GM23338 (cell line): Measurements from ENCODE around the gene C16orf86. TPM values are rescaled to one million over a fixed set of nuclear protein-coding genes. Genes with fewer than 3 reads are reported as not detected.

Experiments used
- ATAC-seq: fragments of 200-7000 bp; cut with Tn5 transposase; 3 replicates; pipeline ENCODE4 v1.9.1; 2020
- DNase-seq: peaks from one replicate; pipeline ENCODE4 v3.0.0-alpha.2; 2015; ENCODE audit warnings: low spot score
- H2AFZ ChIP-seq: fragments of 200-600 bp; sonication (generic); 2 replicates; pipeline ENCODE4 v1.8.0; 2016; ENCODE audit warnings: antibody characterized with exemption, mild to moderate bottlenecking, moderate library complexity
- H3F3A ChIP-seq: fragments of 200-600 bp; sonication (generic); replicated peaks from 2 replicates; pipeline ENCODE4 v1.8.0; 2017; ENCODE audit warnings: antibody characterized with exemption, mixed run types, low read depth
- H3K27ac ChIP-seq: fragments of 200-600 bp; sonication (generic); 2 replicates; pipeline ENCODE4 v1.6.1; 2016; ENCODE audit warnings: low read depth
- H3K27me3 ChIP-seq: fragments of 200-600 bp; sonication (generic); 2 replicates; pipeline ENCODE4 v1.8.0; 2016; ENCODE audit warnings: mild to moderate bottlenecking, mixed run types, moderate library complexity; ENCODE audit not compliant: insufficient read depth
- H3K36me3 ChIP-seq: fragments of 200-600 bp; sonication (generic); 2 replicates; pipeline ENCODE4 v1.8.0; 2016; ENCODE audit warnings: mild to moderate bottlenecking; ENCODE audit not compliant: insufficient read depth
- H3K4me1 ChIP-seq: fragments of 200-600 bp; sonication (generic); 2 replicates; pipeline ENCODE4 v1.8.0; 2016; ENCODE audit warnings: mild to moderate bottlenecking, moderate library complexity; ENCODE audit not compliant: insufficient read depth
- H3K4me2 ChIP-seq: fragments of 200-600 bp; sonication (generic); 2 replicates; pipeline ENCODE4 v1.7.1; 2017; ENCODE audit warnings: mixed run types
- H3K4me3 ChIP-seq: fragments of 200-600 bp; sonication (generic); 2 replicates; pipeline ENCODE4 v1.6.1; 2016; ENCODE audit warnings: mixed run types
- H3K79me2 ChIP-seq: fragments of 200-600 bp; sonication (generic); replicated peaks from 2 replicates; pipeline ENCODE4 v1.8.0; 2017; ENCODE audit warnings: mild to moderate bottlenecking; ENCODE audit not compliant: insufficient read depth
- H3K9me2 ChIP-seq: fragments of 200-600 bp; sonication (generic); 2 replicates; pipeline ENCODE4 v1.8.0; 2017; ENCODE audit not compliant: insufficient read depth
- H4K20me1 ChIP-seq: fragments of 200-600 bp; sonication (generic); replicated peaks from 2 replicates; pipeline ENCODE4 v1.8.0; 2017; ENCODE audit warnings: mild to moderate bottlenecking; ENCODE audit not compliant: insufficient read depth
- H3K27ac Mint-ChIP-seq: 2 replicates; pipeline ENCODE4 v1.8.0; 2020; ENCODE audit warnings: inconsistent platforms, mild to moderate bottlenecking, moderate library complexity, mixed read lengths
- H3K27me3 Mint-ChIP-seq: 3 replicates; pipeline ENCODE4 v1.8.0; 2022; ENCODE audit warnings: low read depth, mild to moderate bottlenecking, moderate library complexity, mixed read lengths, inconsistent platforms; ENCODE audit not compliant: insufficient read depth, poor library complexity
- H3K36me3 Mint-ChIP-seq: 3 replicates; pipeline ENCODE4 v1.8.0; 2021; ENCODE audit warnings: low read depth, mild to moderate bottlenecking, inconsistent platforms, moderate library complexity, mixed read lengths
- H3K4me1 Mint-ChIP-seq: 3 replicates; pipeline ENCODE4 v1.8.0; 2020; ENCODE audit warnings: mild to moderate bottlenecking, inconsistent platforms, mixed read lengths
- H3K4me3 Mint-ChIP-seq: 3 replicates; pipeline ENCODE4 v1.8.0; 2021; ENCODE audit warnings: moderate library complexity, mild to moderate bottlenecking, inconsistent platforms, mixed read lengths
- H3K9me3 Mint-ChIP-seq: 3 replicates; pipeline ENCODE4 v1.8.0; 2020; ENCODE audit warnings: moderate library complexity, mild to moderate bottlenecking, inconsistent platforms, mixed read lengths
- CREB1 ChIP-seq: fragments of 250-450 bp; sonication (Bioruptor Pico); IDR thresholded peaks from 2 replicates; pipeline ENCODE4 v1.5.0; 2020; ENCODE audit warnings: low read depth, mild to moderate bottlenecking, moderate library complexity
- CTCF ChIP-seq, 2 experiments: fragments of 200-600 bp in 1 of 2; sonication (generic) in 1 of 2; conservative IDR thresholded peaks; 2 replicates each; pipeline versions ENCODE4 v1.5.1 to v1.6.1; 2016 to 2017; ENCODE audit warnings: antibody characterized with exemption in 2 of 2, low read depth in 2 of 2, mild to moderate bottlenecking in 2 of 2, moderate library complexity in 1 of 2
- ETS1 ChIP-seq: IDR thresholded peaks from 2 replicates; pipeline ENCODE4 v1.6.1; 2016; ENCODE audit warnings: antibody characterized with exemption
- EZH2 ChIP-seq: fragments of 200-600 bp; sonication (generic); IDR thresholded peaks from one replicate; pipeline ENCODE4 v1.8.0; 2017; ENCODE audit warnings: antibody characterized with exemption, mild to moderate bottlenecking, low read depth; ENCODE audit not compliant: unreplicated experiment
- EZH2phosphoT487 ChIP-seq: fragments of 200-600 bp; sonication (generic); IDR thresholded peaks from one replicate; pipeline ENCODE4 v1.8.1; 2018; ENCODE audit warnings: antibody characterized with exemption; ENCODE audit not compliant: unreplicated experiment
- JUNB ChIP-seq: IDR thresholded peaks from one replicate; pipeline ENCODE4 v1.6.1; 2016; ENCODE audit warnings: antibody characterized with exemption; ENCODE audit not compliant: unreplicated experiment
- NANOG ChIP-seq: IDR thresholded peaks from 2 replicates; pipeline ENCODE4 v1.6.1; 2016; ENCODE audit warnings: antibody characterized with exemption, borderline replicate concordance
- POLR2AphosphoS5 ChIP-seq: IDR thresholded peaks from 2 replicates; pipeline ENCODE4 v1.6.1; 2016; ENCODE audit warnings: antibody characterized with exemption, low read depth
- STAT1 ChIP-seq: IDR thresholded peaks from one replicate; pipeline ENCODE4 v1.6.1; 2016; ENCODE audit warnings: antibody characterized with exemption; ENCODE audit not compliant: unreplicated experiment
- ZNF114 ChIP-seq: fragments of 250-450 bp; sonication (Bioruptor Pico); IDR thresholded peaks from 2 replicates; pipeline ENCODE4 v1.5.0; 2020; ENCODE audit warnings: mild to moderate bottlenecking, moderate library complexity
- ZNF331 ChIP-seq: fragments of 250-450 bp; sonication (Bioruptor Pico); IDR thresholded peaks from 2 replicates; pipeline ENCODE4 v1.5.0; 2020; ENCODE audit warnings: low read depth, mild to moderate bottlenecking, moderate library complexity
- ZNF462 ChIP-seq: fragments of 250-450 bp; sonication (Bioruptor Pico); IDR thresholded peaks from 2 replicates; pipeline ENCODE4 v1.5.0; 2020; ENCODE audit warnings: mild to moderate bottlenecking, moderate library complexity
- long read RNA-seq: library from polyadenylated mRNA; unstranded; transcript quantifications from one replicate; pipeline ENCODE4 v2.0.0, GENCODE V29; 2020; ENCODE audit not compliant: unreplicated experiment
- polyA plus RNA-seq: library from polyadenylated mRNA; unstranded; fragments of >200 nt; fragmentation: Nextera tagmentation; extraction: Ambion mirVana; gene quantifications from 2 replicates; pipeline ENCODE4 v1.2.1, GENCODE V29; 2016
- total RNA-seq: library from RNA; depleted of rRNA; stranded (reverse); fragments of >200 nt; shearing (Covaris generic); gene quantifications from 2 replicates; pipeline ENCODE4 v1.2.3, GENCODE V29; 2014; rRNA removed
- TF ChIP-seq, protein P1 (sequence below): IDR thresholded peaks from one replicate; pipeline ENCODE4 v1.6.1; 2018; ENCODE audit warnings: antibody characterized with exemption; ENCODE audit not compliant: unreplicated experiment

Gene C16orf86
- total RNA-seq = 0.87 and 8.2 TPM in 2 replicates
- 0.90 and 1.1 TPM in 2 replicates for polyA plus RNA-seq
- long read RNA-seq, partial matches to known transcripts = 1 of 3 reads
- long read RNA-seq, other reads (novel, unspliced or antisense) = 0 of 3 reads

- H4K20me1 ChIP-seq = 0 out of 2 replicates have a peak, but pooled peaks cover 5% of the 10 kb centered on the region
- H3K4me3 Mint-ChIP-seq = peak within 1 kb of the TSS; percentile 76
- H3K9me2 ChIP-seq = no peaks in the 10 kb centered on the region
- ATAC-seq = peak; percentile 65
- peaks cover 24% of the 10 kb centered on the region for H3F3A ChIP-seq
- no peak within 1 kb of the TSS for H3K27ac ChIP-seq
- H3K27me3 Mint-ChIP-seq = peaks cover 27% of the 10 kb centered on the region
- H3K27ac Mint-ChIP-seq = no peak within 1 kb of the TSS
- H3K4me3 ChIP-seq = peak within 1 kb of the TSS; percentile 90
- peak; percentile 93 for DNase-seq
- H3K9me3 Mint-ChIP-seq = no peaks in the 10 kb centered on the region
- H3K36me3 ChIP-seq = no peaks in the 10 kb centered on the region
- H3K79me2 ChIP-seq = no peaks in the 10 kb centered on the region
- peak within 1 kb of the TSS; percentile 93 for H3K4me2 ChIP-seq
- H3K27me3 ChIP-seq = peaks cover 10% of the 10 kb centered on the region
- H3K36me3 Mint-ChIP-seq = peaks cover 3% of the 10 kb centered on the region
- H3K4me1 Mint-ChIP-seq = peaks cover 14% of the 10 kb centered on the region
- peaks cover 9% of the 10 kb centered on the region; the same call in 1 of the 2 replicates for H3K4me1 ChIP-seq
- TF ChIP-seq ZNF462 (CRISPR knock-in tag) (no peak), ZNF114 (CRISPR knock-in tag) (no peak), CREB1 (CRISPR knock-in tag) (no peak), STAT1 (no peak), EZH2 (no peak), NANOG (no peak), POLR2AphosphoS5 (0 out of 2 replicates have a peak, but pooled peaks have one; percentile 1), CTCF (conservative IDR thresholded peaks at IDR 0.05; ENCODE audit: low read depth in 2 of 2) (no peak), EZH2phosphoT487 (no peak), ZNF331 (CRISPR knock-in tag) (no peak), JUNB (no peak), ETS1 (peak; percentile 84)
- TF ChIP-seq, protein P1, sequence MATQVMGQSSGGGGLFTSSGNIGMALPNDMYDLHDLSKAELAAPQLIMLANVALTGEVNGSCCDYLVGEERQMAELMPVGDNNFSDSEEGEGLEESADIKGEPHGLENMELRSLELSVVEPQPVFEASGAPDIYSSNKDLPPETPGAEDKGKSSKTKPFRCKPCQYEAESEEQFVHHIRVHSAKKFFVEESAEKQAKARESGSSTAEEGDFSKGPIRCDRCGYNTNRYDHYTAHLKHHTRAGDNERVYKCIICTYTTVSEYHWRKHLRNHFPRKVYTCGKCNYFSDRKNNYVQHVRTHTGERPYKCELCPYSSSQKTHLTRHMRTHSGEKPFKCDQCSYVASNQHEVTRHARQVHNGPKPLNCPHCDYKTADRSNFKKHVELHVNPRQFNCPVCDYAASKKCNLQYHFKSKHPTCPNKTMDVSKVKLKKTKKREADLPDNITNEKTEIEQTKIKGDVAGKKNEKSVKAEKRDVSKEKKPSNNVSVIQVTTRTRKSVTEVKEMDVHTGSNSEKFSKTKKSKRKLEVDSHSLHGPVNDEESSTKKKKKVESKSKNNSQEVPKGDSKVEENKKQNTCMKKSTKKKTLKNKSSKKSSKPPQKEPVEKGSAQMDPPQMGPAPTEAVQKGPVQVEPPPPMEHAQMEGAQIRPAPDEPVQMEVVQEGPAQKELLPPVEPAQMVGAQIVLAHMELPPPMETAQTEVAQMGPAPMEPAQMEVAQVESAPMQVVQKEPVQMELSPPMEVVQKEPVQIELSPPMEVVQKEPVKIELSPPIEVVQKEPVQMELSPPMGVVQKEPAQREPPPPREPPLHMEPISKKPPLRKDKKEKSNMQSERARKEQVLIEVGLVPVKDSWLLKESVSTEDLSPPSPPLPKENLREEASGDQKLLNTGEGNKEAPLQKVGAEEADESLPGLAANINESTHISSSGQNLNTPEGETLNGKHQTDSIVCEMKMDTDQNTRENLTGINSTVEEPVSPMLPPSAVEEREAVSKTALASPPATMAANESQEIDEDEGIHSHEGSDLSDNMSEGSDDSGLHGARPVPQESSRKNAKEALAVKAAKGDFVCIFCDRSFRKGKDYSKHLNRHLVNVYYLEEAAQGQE = no peak
- H2AFZ ChIP-seq = peak within 1 kb of the TSS; percentile 91
Measured at GRCh38 chr16:67666559-67667452, at the start of gene C16orf86, which contains the start of gene ENKD1. C16orf86 (plus strand) TSS chr16:67666814; CDS start chr16:67666971, 157 bp downstream. ENKD1 (minus strand) TSS chr16:67666750; CDS start chr16:67666442, 308 bp downstream.
